PC-9 (cell line): Measurements from ENCODE around the gene FOXP1.

Experiments used
- EZH2 ChIP-seq: fragments of 200-600 bp; sonication (generic); IDR thresholded peaks from 2 replicates; pipeline ENCODE4 v1.8.0; 2017; ENCODE audit warnings: antibody characterized with exemption, low read depth
- TF ChIP-seq, protein P1 (sequence below): fragments of 200-600 bp; sonication (generic); conservative IDR thresholded peaks from 2 replicates; pipeline ENCODE4 v1.6.1; 2017; ENCODE audit warnings: mixed run types, antibody characterized with exemption, mild to moderate bottlenecking, moderate library complexity

DNA sequence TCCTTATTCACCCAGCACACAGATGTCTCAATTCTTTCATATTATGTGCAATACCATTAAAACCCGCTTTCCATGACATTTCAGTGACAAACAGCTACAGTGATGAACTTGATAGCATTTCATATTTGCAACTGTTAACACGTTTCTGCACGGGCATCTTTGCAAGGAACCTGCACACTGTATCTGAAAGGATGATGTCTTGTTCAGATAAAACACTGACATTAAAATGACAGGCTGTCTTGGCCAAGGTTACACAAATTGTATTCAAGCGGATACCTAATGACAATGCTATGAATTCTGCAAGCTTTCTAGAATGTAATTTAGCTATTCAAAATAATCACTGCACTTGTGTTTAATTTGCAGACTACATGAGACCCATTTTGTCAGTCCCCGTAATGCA lies 529.2 kb downstream of the FOXP1 start:
- TF ChIP-seq, protein P1, sequence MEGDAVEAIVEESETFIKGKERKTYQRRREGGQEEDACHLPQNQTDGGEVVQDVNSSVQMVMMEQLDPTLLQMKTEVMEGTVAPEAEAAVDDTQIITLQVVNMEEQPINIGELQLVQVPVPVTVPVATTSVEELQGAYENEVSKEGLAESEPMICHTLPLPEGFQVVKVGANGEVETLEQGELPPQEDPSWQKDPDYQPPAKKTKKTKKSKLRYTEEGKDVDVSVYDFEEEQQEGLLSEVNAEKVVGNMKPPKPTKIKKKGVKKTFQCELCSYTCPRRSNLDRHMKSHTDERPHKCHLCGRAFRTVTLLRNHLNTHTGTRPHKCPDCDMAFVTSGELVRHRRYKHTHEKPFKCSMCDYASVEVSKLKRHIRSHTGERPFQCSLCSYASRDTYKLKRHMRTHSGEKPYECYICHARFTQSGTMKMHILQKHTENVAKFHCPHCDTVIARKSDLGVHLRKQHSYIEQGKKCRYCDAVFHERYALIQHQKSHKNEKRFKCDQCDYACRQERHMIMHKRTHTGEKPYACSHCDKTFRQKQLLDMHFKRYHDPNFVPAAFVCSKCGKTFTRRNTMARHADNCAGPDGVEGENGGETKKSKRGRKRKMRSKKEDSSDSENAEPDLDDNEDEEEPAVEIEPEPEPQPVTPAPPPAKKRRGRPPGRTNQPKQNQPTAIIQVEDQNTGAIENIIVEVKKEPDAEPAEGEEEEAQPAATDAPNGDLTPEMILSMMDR = no peak
- no peak for TF ChIP-seq EZH2
